H1 (cell line): Measurements from ENCODE around the gene KIF25. TPM values are rescaled to one million over a fixed set of nuclear protein-coding genes. Genes with fewer than 3 reads are reported as not detected.

ENCODE experiments used
- SIN3A ChIP-seq, 2 experiments: IDR thresholded peaks in 1 of 2; conservative IDR thresholded peaks in 1 of 2; 2 replicates each; pipeline ENCODE4 v1.6.1; 2011 to 2012; ENCODE audit warnings: low read length in 2 of 2, improper control_type of control experiment in 1 of 2, low read depth in 1 of 2, mild to moderate bottlenecking in 1 of 2
- polyA plus RNA-seq, 7 experiments: library from polyadenylated mRNA; depleted of rRNA in 3 of 7; stranded (reverse) in 5 of 7; unstranded in 2 of 7; fragments of >200 nt in 5 of 7; fragments of 200-250 nt in 2 of 7; gene quantifications; 1 replicate in 5 of 7; 2 replicates in 1 of 7; 4 replicates in 1 of 7; pipeline versions ENCODE4 v1.2.1 to v1.2.3, GENCODE V29; 2011 to 2013; ENCODE audit warnings: missing spikeins in 2 of 7, mixed read lengths in 2 of 7
- total RNA-seq: library from RNA; stranded (reverse); fragmentation: NEBNext Ultra II Directional; extraction: Animal tissue kit (Norgen Biotek cat#: 25700); gene quantifications from 2 replicates; pipeline ENCODE4 v1.2.1, GENCODE V29; 2021

Gene KIF25
- total and polyA plus RNA-seq, 2 of the 8 experiments (the other 6 are each of a cell fraction or from before 2014, with no cell fraction given), result 1.5 to 2.0 TPM

DNA sequence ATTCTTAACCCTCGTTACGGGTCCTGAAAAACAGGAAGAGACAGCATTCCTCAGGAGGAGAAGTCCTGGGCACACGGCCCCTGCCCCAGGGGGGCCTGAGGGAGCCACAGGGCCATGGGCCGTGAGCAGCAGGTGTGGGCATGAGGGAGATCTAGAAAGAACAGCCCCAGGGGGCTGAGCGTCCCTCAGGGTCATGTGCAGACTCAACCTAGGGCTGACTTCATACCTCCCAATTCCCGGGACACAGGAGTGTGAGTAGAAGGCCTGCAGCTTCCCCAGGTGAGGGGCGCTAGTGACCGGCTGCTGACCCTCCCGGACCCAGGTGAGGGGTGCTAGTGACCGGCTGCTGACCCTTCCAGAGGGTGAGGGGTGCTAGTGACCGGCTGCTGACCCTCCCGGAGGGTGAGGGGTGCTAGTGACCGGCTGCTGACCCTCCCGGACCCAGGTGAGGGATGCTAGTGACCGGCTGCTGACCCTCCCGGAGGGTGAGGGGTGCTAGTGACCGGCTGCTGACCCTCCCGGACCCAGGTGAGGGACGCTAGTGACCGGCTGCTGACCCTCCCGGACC lies 46.5 kb downstream of the KIF25 start (continued):
- no peak for TF ChIP-seq SIN3A (conservative IDR thresholded peaks at IDR 0.05 in 1 of 2, IDR thresholded peaks at IDR 0.05 in 1 of 2; ENCODE audit: low read depth in 1 of 2, low read length in 2 of 2)
